Hepatocyte (in vitro differentiated cells): ENCODE results near the gene SCAMP5.

Experiments
- CTCF ChIP-seq: fragments of 200-600 bp; sonication (generic); IDR thresholded peaks from 2 replicates; pipeline ENCODE4 v1.5.1; 2016; ENCODE audit warnings: antibody characterized with exemption, mild to moderate bottlenecking; ENCODE audit not compliant: poor library complexity
- EZH2 ChIP-seq: fragments of 200-600 bp; sonication (generic); IDR thresholded peaks from 2 replicates; pipeline ENCODE4 v1.6.1; 2016; ENCODE audit warnings: antibody characterized with exemption, mild to moderate bottlenecking, borderline replicate concordance
- EZH2phosphoT487 ChIP-seq: fragments of 200-600 bp; sonication (generic); IDR thresholded peaks from one replicate; pipeline ENCODE4 v1.6.1; 2018; ENCODE audit warnings: antibody characterized with exemption, mild to moderate bottlenecking, low read depth, moderate library complexity; ENCODE audit not compliant: unreplicated experiment, severe bottlenecking

DNA sequence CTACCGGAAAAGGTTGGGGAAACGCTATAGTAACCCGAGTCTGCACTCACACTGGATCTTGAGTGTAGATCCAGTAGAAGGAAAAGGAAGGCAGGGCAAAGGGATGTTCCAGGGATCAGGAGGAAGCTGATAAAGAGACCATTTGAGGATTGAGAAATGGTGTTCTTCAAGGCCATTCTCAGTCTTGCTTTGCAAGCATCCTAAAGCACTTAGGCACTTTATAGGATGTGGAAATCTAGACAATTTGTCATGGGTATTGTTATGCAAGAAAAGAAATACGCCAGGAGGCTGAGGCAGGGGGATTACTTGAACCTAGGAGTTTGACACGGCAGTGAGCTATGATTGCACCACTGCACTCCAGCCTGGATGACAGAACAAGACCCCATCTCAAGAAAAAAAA is 13.2 kb upstream of the SCAMP5 start:
- TF ChIP-seq CTCF (no peak), EZH2 (no peak), EZH2phosphoT487 (no peak)
